Stimulated activated naive B cell treated with anti-CD40 and anti-IgM and Interleukin-4, amounts not matched to agents 10 μg/mL and 1 μg/mL and 100 μg/mL, for 72 hours (primary cell): ENCODE data around the gene COL1A2.

Experiments used
- ATAC-seq, 2 donors: fragments of 150-1000 bp; cut with Tn5 transposase; replicated peaks; 2 replicates each; pipeline ENCODE4 v1.10.0; 2021; ENCODE audit warnings: moderate library complexity in 1 of 2
- DNase-seq: peaks from one replicate; pipeline ENCODE4 v3.0.0; 2021
- H3K27ac Mint-ChIP-seq: one replicate; pipeline ENCODE4 v1.8.0; 2022; ENCODE audit warnings: mild to moderate bottlenecking, mixed read lengths
- H3K27me3 Mint-ChIP-seq, 2 donors: one replicate each; pipeline ENCODE4 v1.8.0; 2022; ENCODE audit warnings: mixed read lengths in 2 of 2
- H3K36me3 Mint-ChIP-seq, 2 donors: one replicate each; pipeline ENCODE4 v1.8.0; 2022; ENCODE audit warnings: mixed read lengths in 2 of 2, mild to moderate bottlenecking in 1 of 2
- H3K4me1 Mint-ChIP-seq, 2 donors: one replicate each; pipeline ENCODE4 v1.8.0; 2022; ENCODE audit warnings: mixed read lengths in 2 of 2, mild to moderate bottlenecking in 1 of 2
- H3K4me3 Mint-ChIP-seq, 2 donors: one replicate each; pipeline ENCODE4 v1.8.0; 2022; ENCODE audit warnings: mild to moderate bottlenecking in 2 of 2, mixed read lengths in 2 of 2, moderate library complexity in 1 of 2
- H3K9me3 Mint-ChIP-seq, 2 donors: one replicate each; pipeline ENCODE4 v1.8.0; 2022; ENCODE audit warnings: mixed read lengths in 2 of 2, mild to moderate bottlenecking in 1 of 2

COL1A2 gene

GRCh38 chr7:94440451-94441039 lies 45.9 kb downstream of the COL1A2 start:
- H3K9me3 Mint-ChIP-seq, result no peaks in the 10 kb centered on the region
- peaks cover 16 to 18% of the 10 kb centered on the region in 2 donors for H3K27me3 Mint-ChIP-seq
- no peak for DNase-seq
- no peak overlapping the region for H3K27ac Mint-ChIP-seq
- H3K4me1 Mint-ChIP-seq, result peaks cover 0 to 4% of the 10 kb centered on the region in 2 donors
- ATAC-seq, result no peak
- no peaks in the 10 kb centered on the region for H3K36me3 Mint-ChIP-seq
- no peak overlapping the region for H3K4me3 Mint-ChIP-seq

- no peaks in the 10 kb centered on the region for H3K9me3 Mint-ChIP-seq
- no peak overlapping the region for H3K4me3 Mint-ChIP-seq
- H3K27ac Mint-ChIP-seq, result no peak overlapping the region
- ATAC-seq (no peak), DNase-seq (no peak)
- peaks cover 0 to 2% of the 10 kb centered on the region in 2 donors for H3K4me1 Mint-ChIP-seq
- peaks cover 13 to 17% of the 10 kb centered on the region in 2 donors for H3K27me3 Mint-ChIP-seq
- no peaks in the 10 kb centered on the region for H3K36me3 Mint-ChIP-seq
These were observed 46.4 kb downstream of the COL1A2 start for GRCh38 chr7:94441138-94441537.

GRCh38 chr7:94442639-94443038 lies 47.9 kb downstream of the COL1A2 start:
- peaks cover 4 to 9% of the 10 kb centered on the region in 2 donors for H3K27me3 Mint-ChIP-seq
- no peak for ATAC-seq
- no peak for DNase-seq
- H3K4me1 Mint-ChIP-seq, result no peaks in the 10 kb centered on the region
- no peak overlapping the region for H3K4me3 Mint-ChIP-seq
- H3K27ac Mint-ChIP-seq, result no peak overlapping the region
- H3K36me3 Mint-ChIP-seq, result no peaks in the 10 kb centered on the region
- H3K9me3 Mint-ChIP-seq, result no peaks in the 10 kb centered on the region

DNA sequence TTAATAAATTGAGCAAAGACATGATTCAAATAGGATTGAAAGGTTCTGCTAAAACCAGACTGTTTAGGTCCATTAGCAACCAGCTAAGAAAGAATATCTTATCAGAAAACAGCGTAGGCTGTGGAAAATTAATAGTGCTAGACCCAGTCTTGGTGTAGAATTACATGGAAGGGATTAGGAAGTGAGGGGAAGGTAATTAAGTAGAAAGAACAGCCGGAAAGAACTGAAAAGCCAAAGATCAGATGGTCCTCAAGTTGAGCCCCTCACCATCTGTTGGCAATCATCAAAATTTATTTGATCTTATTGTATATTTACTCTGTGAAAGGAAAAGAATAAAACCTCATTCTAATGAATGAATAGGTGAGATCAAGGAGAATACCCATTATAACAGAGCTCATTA lies 50.1 kb downstream of the COL1A2 start:
- H3K36me3 Mint-ChIP-seq, result no peaks in the 10 kb centered on the region
- H3K4me3 Mint-ChIP-seq, result no peak overlapping the region
- H3K9me3 Mint-ChIP-seq, result no peaks in the 10 kb centered on the region
- DNase-seq (no peak), ATAC-seq (no peak)
- H3K27ac Mint-ChIP-seq, result no peak overlapping the region
- H3K27me3 Mint-ChIP-seq, result peaks cover 0 to 4% of the 10 kb centered on the region in 2 donors
- no peaks in the 10 kb centered on the region for H3K4me1 Mint-ChIP-seq

DNA sequence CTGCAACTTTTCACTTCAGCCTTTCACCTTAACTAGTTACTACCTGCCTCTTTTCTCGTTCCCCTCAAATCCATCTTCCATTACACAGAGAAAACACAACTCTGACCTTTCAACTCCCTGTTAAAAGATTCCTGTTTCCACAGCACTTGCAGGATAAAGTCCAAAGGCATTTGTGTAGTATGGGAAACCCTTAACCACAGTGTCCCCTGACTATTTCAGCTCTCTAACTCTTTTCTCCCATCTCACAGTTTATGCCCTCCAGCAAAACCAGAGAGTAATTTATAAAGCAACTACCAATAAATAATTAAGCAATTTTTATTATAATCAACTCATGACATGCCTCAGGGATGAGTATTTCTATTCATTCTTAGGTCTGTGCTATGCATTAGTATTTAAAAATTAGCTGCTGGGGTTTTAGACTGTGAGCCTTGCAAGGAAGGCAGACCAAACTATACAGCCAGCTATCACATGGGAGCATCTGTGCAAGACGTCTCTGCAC lies 51.0 kb downstream of the COL1A2 start:
- ATAC-seq (no peak), DNase-seq (no peak)
- no peaks in the 10 kb centered on the region for H3K36me3 Mint-ChIP-seq
- no peak overlapping the region for H3K4me3 Mint-ChIP-seq
- no peak overlapping the region for H3K27ac Mint-ChIP-seq
- no peaks in the 10 kb centered on the region for H3K4me1 Mint-ChIP-seq
- H3K9me3 Mint-ChIP-seq, result no peaks in the 10 kb centered on the region
- H3K27me3 Mint-ChIP-seq, result peaks cover 0 to 4% of the 10 kb centered on the region in 2 donors

GRCh38 chr7:94446308-94446707 lies 51.6 kb downstream of the COL1A2 start:
- H3K9me3 Mint-ChIP-seq, result no peaks in the 10 kb centered on the region
- no peak overlapping the region for H3K27ac Mint-ChIP-seq
- H3K4me1 Mint-ChIP-seq, result no peaks in the 10 kb centered on the region
- ATAC-seq (no peak), DNase-seq (no peak)
- no peak overlapping the region for H3K4me3 Mint-ChIP-seq
- no peaks in the 10 kb centered on the region for H3K36me3 Mint-ChIP-seq
- peaks cover 0 to 4% of the 10 kb centered on the region in 2 donors for H3K27me3 Mint-ChIP-seq

DNA sequence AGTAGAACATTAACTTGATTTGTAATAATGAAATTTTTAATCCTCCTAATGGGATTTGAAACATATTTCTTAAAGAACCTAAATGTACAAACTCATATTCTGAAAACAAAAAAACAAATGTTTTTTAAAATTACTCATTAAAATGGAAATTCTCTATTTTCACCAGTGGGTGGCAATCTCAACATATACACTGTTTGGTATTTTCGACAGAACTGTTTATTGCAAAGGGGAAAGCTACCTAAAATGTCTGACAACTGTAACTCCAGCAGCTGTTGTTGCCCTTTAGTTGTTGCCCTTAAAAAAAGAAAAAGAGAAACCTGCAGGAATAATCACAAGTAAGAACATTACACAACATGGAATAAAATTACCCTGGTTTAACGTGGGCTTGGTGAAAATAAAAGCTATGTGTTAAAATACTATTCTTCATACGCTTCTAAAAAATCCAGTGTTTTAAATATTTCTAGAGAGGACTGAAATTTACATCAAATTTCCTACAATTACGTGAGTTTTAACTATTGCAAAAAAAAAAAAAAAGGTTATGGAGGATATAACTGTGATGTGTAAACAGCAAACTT lies 54.5 kb downstream of the COL1A2 start:
- Mint-ChIP-seq H3K4me1 (no peaks in the 10 kb centered on the region), H3K27ac (no peak overlapping the region), H3K9me3 (no peaks in the 10 kb centered on the region), H3K36me3 (no peaks in the 10 kb centered on the region), H3K4me3 (no peak overlapping the region), H3K27me3 (peaks cover 0 to 5% of the 10 kb centered on the region in 2 donors)
- peak; percentile 39 to 41 for ATAC-seq
- DNase-seq, result no peak

DNA sequence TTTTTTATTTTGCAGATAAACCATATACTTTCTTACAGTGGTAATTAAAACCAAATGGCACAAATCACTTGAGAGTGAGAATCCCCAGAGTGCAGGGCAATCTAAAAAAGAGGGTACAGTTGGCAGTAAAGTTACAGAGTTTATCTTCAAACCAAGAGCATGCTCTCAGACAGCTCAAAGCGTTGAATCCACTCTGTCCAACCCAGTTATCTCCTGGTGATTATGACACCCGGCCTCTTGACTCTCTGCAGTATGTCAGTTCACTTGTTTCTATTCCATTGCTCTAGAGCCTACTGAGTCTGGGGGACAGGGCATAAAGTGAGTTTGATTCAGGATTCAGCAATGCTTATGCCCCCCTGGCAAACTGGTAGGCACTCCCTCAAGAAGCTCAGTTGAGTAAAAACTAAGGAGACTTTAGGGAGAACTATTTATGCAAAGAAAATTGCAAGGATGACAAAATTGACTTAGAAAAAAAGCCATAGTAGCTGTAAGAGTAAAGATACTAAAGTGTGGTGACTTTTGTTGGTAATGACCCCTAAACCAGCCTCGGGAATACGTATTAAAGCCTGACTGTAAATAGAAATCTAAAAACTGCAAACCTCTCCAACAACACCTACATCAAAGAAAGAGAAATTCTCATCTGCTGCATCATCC lies 55.5 kb downstream of the COL1A2 start:
- Mint-ChIP-seq H3K4me3 (no peak overlapping the region), H3K27me3 (peaks cover 0 to 5% of the 10 kb centered on the region in 2 donors), H3K27ac (no peak overlapping the region), H3K4me1 (no peaks in the 10 kb centered on the region), H3K36me3 (no peaks in the 10 kb centered on the region), H3K9me3 (no peaks in the 10 kb centered on the region)
- ATAC-seq (no peak), DNase-seq (no peak)

DNA sequence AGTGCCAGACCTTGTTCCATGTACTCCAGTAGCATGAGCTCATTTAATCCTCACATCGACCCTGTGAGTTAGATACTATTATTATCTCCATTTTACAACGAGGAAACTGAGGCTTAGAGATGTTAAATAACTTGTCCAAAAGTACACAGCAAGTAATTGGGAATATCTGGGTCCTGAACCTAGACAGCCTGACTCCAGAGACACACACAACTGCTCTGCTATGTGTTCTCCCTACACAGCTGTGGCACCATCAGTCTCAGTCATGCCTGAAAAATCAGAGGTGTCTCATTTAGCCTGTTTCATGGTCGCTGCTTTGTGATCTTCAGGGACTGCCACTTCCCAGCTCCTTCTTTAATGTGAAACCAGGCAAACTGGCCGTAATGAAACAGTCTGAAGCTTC lies 56.5 kb downstream of the COL1A2 start:
- Mint-ChIP-seq H3K27me3 (peaks cover 0 to 5% of the 10 kb centered on the region in 2 donors), H3K4me1 (peaks cover under 1 to 3% of the 10 kb centered on the region in 2 donors), H3K4me3 (no peak overlapping the region), H3K9me3 (no peaks in the 10 kb centered on the region), H3K27ac (no peak overlapping the region), H3K36me3 (no peaks in the 10 kb centered on the region)
- no peak for ATAC-seq
- no peak for DNase-seq

DNA sequence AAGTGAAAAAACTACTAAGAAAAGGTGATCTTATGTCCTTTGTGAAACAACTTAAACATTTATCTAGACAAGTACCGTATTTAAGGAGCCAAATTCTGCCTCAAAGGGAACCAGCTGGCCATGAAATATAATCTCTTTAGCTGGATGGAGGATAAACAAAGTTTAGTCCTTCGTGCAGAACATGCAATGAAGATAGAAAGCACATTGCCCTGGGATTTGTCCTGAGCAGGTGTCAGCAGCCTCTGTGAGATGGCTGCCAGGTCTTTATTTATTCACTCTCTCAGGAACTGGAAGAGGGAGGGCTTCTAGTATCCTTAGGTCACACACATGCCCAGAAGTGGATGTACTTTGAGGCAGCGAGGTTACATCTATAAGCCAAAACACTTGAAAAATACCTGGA lies 57.5 kb downstream of the COL1A2 start:
- no peak for ATAC-seq
- Mint-ChIP-seq H3K9me3 (no peaks in the 10 kb centered on the region), H3K4me3 (no peak overlapping the region), H3K27me3 (peaks cover 0 to 5% of the 10 kb centered on the region in 2 donors), H3K4me1 (peaks cover 3 to 7% of the 10 kb centered on the region in 2 donors), H3K36me3 (no peaks in the 10 kb centered on the region), H3K27ac (no peak overlapping the region)
- no peak for DNase-seq

- Mint-ChIP-seq H3K27me3 (peaks cover 0 to 5% of the 10 kb centered on the region in 2 donors), H3K9me3 (no peaks in the 10 kb centered on the region), H3K36me3 (no peaks in the 10 kb centered on the region), H3K4me1 (peaks cover 3 to 7% of the 10 kb centered on the region in 2 donors), H3K4me3 (no peak overlapping the region), H3K27ac (no peak overlapping the region)
- DNase-seq, result no peak
- ATAC-seq, result no peak
These were observed 59.2 kb downstream of the COL1A2 start for GRCh38 chr7:94453898-94454297.

- H3K4me3 Mint-ChIP-seq, result no peak overlapping the region
- ATAC-seq, result no peak
- H3K36me3 Mint-ChIP-seq, result no peaks in the 10 kb centered on the region
- no peak overlapping the region for H3K27ac Mint-ChIP-seq
- DNase-seq, result no peak
- H3K9me3 Mint-ChIP-seq, result no peaks in the 10 kb centered on the region
- peaks cover 3 to 7% of the 10 kb centered on the region in 2 donors for H3K4me1 Mint-ChIP-seq
- H3K27me3 Mint-ChIP-seq, result no peaks in the 10 kb centered on the region
These were observed 63.3 kb downstream of the COL1A2 start for GRCh38 chr7:94458041-94458440.

GRCh38 chr7:94466516-94466915 lies 71.8 kb downstream of the COL1A2 start:
- Mint-ChIP-seq H3K4me3 (no peak overlapping the region), H3K36me3 (no peaks in the 10 kb centered on the region), H3K27me3 (peaks cover 6 to 11% of the 10 kb centered on the region in 2 donors), H3K9me3 (peaks cover 4 to 5% of the 10 kb centered on the region in 2 donors), H3K4me1 (no peaks in the 10 kb centered on the region), H3K27ac (no peak overlapping the region)
- no peak for DNase-seq
- no peak for ATAC-seq

DNA sequence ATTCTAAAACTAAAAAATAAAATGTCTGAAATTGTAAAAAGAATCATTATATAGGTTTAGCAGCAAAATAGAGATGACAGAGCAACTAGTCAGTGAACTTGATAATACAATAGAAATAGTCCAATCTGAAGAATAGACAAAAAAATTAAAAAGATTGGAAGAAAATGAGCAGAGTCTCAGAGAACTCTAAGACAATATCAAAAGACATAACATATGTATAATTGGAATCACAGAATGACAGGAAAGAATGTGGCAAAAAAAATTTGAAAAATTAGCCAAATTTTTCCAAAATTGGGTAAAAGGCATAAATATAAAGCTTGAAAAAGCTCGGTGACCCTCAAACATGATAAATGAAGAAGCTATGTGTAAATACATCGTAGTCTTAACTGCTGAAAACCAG lies 76.9 kb downstream of the COL1A2 start:
- H3K4me1 Mint-ChIP-seq, result no peaks in the 10 kb centered on the region
- DNase-seq (no peak), ATAC-seq (no peak)
- no peak overlapping the region for H3K27ac Mint-ChIP-seq
- peaks cover 9 to 12% of the 10 kb centered on the region in 2 donors for H3K27me3 Mint-ChIP-seq
- no peaks in the 10 kb centered on the region for H3K36me3 Mint-ChIP-seq
- no peak overlapping the region for H3K4me3 Mint-ChIP-seq
- H3K9me3 Mint-ChIP-seq, result peaks cover 2 to 8% of the 10 kb centered on the region in 2 donors

DNA sequence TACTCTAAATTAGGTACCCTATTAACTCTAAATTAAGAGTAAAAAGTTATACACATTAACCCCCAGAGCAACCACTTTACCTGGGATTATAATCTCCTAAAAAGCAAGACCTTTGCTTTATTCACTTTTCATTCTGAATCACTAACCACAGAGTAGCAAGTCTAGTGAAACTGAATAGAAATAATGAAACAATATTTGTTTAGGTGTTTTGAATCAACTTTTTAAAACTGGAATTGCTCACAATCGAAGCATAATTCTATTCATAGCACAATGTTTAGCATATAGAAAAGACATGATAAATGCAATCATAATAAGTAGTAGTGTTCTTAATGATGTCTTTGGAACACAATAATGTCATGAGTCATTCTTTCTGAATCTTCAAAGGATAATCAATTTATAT lies 77.9 kb downstream of the COL1A2 start:
- ATAC-seq (no peak), DNase-seq (no peak)
- Mint-ChIP-seq H3K27ac (no peak overlapping the region), H3K27me3 (peaks cover 13 to 16% of the 10 kb centered on the region in 2 donors), H3K9me3 (peaks cover 2 to 8% of the 10 kb centered on the region in 2 donors), H3K4me3 (no peak overlapping the region), H3K4me1 (no peaks in the 10 kb centered on the region), H3K36me3 (no peaks in the 10 kb centered on the region)
